H1 (cell line): ENCODE measurements around the gene BMP2. TPM values are rescaled to one million over a fixed set of nuclear protein-coding genes. Genes with fewer than 3 reads are reported as not detected.

Experiments used
- CBX8 ChIP-seq: fragments of 300-800, 300-1000 bp; sonication (generic); IDR thresholded peaks from 2 replicates; pipeline ENCODE4 v1.7.1; 2016; ENCODE audit warnings: low read depth, low read length, borderline replicate concordance
- CEBPB ChIP-seq: IDR thresholded peaks from 2 replicates; pipeline ENCODE4 v1.6.1; 2012; ENCODE audit warnings: low read depth, low read length
- PHF8 ChIP-seq: fragments of 200-600 bp; sonication (generic); conservative IDR thresholded peaks from 2 replicates; pipeline ENCODE4 v1.7.1; 2012; ENCODE audit warnings: low read depth, mild to moderate bottlenecking, inconsistent platforms, low read length, moderate library complexity
- SP4 ChIP-seq: IDR thresholded peaks from 2 replicates; pipeline ENCODE4 v1.6.1; 2012; ENCODE audit warnings: low read length, inconsistent platforms
- TBP ChIP-seq: IDR thresholded peaks from 2 replicates; pipeline ENCODE4 v1.6.1; 2011; ENCODE audit warnings: low read depth, low read length, improper control_type of control experiment
- TEAD4 ChIP-seq: IDR thresholded peaks from 2 replicates; pipeline ENCODE4 v1.6.1; 2012; ENCODE audit warnings: low read depth, low read length, inconsistent platforms, mixed read lengths
- polyA plus RNA-seq, 7 experiments: library from polyadenylated mRNA; depleted of rRNA in 3 of 7; stranded (reverse) in 5 of 7; unstranded in 2 of 7; fragments of >200 nt in 5 of 7; fragments of 200-250 nt in 2 of 7; gene quantifications; 1 replicate in 5 of 7; 2 replicates in 1 of 7; 4 replicates in 1 of 7; pipeline versions ENCODE4 v1.2.1 to v1.2.3, GENCODE V29; 2011 to 2013; ENCODE audit warnings: missing spikeins in 2 of 7, mixed read lengths in 2 of 7
- total RNA-seq: library from RNA; stranded (reverse); fragmentation: NEBNext Ultra II Directional; extraction: Animal tissue kit (Norgen Biotek cat#: 25700); gene quantifications from 2 replicates; pipeline ENCODE4 v1.2.1, GENCODE V29; 2021

The BMP2 gene
- total and polyA plus RNA-seq, 2 of the 8 experiments (the other 6 are each of a cell fraction or from before 2014, with no cell fraction given): 1.8 to 3.6 TPM

DNA sequence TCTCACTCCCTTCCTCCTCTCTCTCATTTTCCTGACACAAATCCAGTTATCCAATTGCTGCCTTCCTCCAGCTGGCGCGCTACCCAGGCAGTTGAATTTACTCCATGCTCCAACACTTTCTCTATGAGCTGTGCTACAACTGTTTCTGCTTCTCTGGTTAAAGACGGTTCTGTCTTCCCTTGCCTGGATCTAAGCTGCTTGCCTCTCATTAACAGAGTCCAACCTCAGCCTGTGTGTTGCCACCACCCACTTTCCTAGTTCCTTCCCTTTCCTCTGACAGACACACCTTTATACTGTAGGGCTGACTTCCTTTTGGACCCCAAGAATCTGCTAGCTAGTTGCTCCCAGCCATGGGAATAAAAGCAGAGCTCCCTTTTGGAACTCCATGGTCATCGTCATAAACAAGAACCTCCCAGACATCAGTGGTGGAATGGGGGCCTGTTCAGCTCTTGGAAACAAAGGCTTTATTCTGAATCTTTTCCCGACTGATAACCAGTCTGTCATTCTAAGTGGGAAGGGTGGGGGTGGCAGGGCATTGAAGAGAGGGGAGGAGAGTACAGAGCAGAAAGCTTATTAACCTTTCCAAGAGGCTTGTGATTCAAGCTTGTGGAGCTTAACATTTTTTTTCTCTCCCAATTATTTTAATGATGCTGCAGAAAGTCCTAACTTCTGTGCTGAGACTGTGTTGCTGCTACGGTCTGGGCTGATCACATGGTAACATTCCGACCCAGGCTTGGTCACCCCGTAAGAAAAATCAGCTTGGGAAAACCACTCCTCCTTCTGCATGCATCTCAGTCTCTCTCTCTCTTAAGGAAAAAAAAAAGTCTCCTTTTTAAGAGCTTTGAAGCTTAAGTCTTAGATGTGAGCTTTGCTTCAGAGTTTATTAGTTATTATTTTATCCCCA, 31.3 kb upstream of the BMP2 start (continued):
- no peak for TF ChIP-seq CBX8
- TF ChIP-seq PHF8: no peak
- TF ChIP-seq SP4: no peak
- TF ChIP-seq TBP: no peak
- no peak for TF ChIP-seq TEAD4
- no peak for TF ChIP-seq CEBPB
- TF ChIP-seq, all 59 proteins: peak for 0
